B cell (primary cell): ENCODE data around the gene SFXN5. TPM values are rescaled to one million over a fixed set of nuclear protein-coding genes. Genes with fewer than 3 reads are reported as not detected.

Experiments
- ATAC-seq: fragments of 200-7000 bp; cut with Tn5 transposase; one replicate; pipeline ENCODE4 v1.10.0; 2021; ENCODE audit warnings: low read depth, mild to moderate bottlenecking, moderate number of reproducible peaks, moderate library complexity
- CTCF ChIA-PET: fragments of 350-600 bp; sonication (Branson Sonifier 250); formaldehyde crosslinking; loops from one replicate; lab custom pipeline; 2021; ENCODE audit warnings: antibody characterized with exemption, inconsistent platforms; lab: Charles Lee
- POLR2A ChIA-PET: fragments of 350-600 bp; sonication (Branson Sonifier 250); formaldehyde crosslinking; loops from one replicate; lab custom pipeline; 2021; ENCODE audit warnings: antibody characterized with exemption; lab: Charles Lee
- DNase-seq: peaks from one replicate; pipeline ENCODE4 v3.0.0; 2013
- H2AFZ ChIP-seq: 2 replicates; pipeline ENCODE4 v1.6.1; 2012; ENCODE audit warnings: mild to moderate bottlenecking, low read depth, low read length; ENCODE audit not compliant: insufficient read depth, poor library complexity, severe bottlenecking
- H3K27ac ChIP-seq, 2 donors: 1 replicate in 1 of 2; 2 replicates in 1 of 2; pipeline ENCODE4 v1.5.1; 2012 to 2013; ENCODE audit warnings: low read length in 2 of 2, mild to moderate bottlenecking in 2 of 2, moderate library complexity in 1 of 2
- H3K27me3 ChIP-seq, 4 experiments: fragments of 200-600 bp in 1 of 4; sonication (generic) in 1 of 4; replicated peaks in 1 of 4; 1 replicate in 2 of 4; 2 replicates in 2 of 4; pipeline versions ENCODE4 v1.6.1 to v1.7.0; 2013 to 2016; ENCODE audit warnings: low read length in 3 of 4, mild to moderate bottlenecking in 2 of 4, mixed read lengths in 1 of 4, moderate library complexity in 1 of 4; ENCODE audit not compliant: insufficient read depth in 4 of 4, control insufficient read depth in 3 of 4; ENCODE audit errors: control extremely low read depth in 1 of 4
- H3K36me3 ChIP-seq, 2 experiments: replicated peaks in 1 of 2; 1 replicate in 1 of 2; 2 replicates in 1 of 2; pipeline versions ENCODE4 v1.6.1 to v1.7.1; 2013; ENCODE audit warnings: low read length in 1 of 2; ENCODE audit not compliant: insufficient read depth in 2 of 2, control insufficient read depth in 1 of 2; ENCODE audit errors: control extremely low read depth in 1 of 2, extremely low read depth in 1 of 2
- H3K4me1 ChIP-seq, 2 donors: fragments of 200-600 bp in 1 of 2; sonication (generic) in 1 of 2; 1 replicate in 1 of 2; 2 replicates in 1 of 2; pipeline versions ENCODE4 v1.5.1 to v1.6.1; 2013 to 2017; ENCODE audit warnings: low read length in 2 of 2; ENCODE audit not compliant: control insufficient read depth in 2 of 2, insufficient read depth in 2 of 2
- H3K4me2 ChIP-seq: replicated peaks from 2 replicates; pipeline ENCODE3; 2012; ENCODE audit warnings: mild to moderate bottlenecking, low read depth, low read length; ENCODE audit not compliant: poor library complexity, severe bottlenecking
- H3K4me3 ChIP-seq, 5 experiments: fragments of 200-600 bp in 1 of 5; sonication (generic) in 1 of 5; 1 replicate in 3 of 5; 2 replicates in 2 of 5; pipeline versions ENCODE4 v1.5.1 to v1.7.0; 2011 to 2016; ENCODE audit warnings: low read length in 4 of 5, mild to moderate bottlenecking in 4 of 5, low read depth in 2 of 5, control low read depth in 1 of 5, moderate library complexity in 1 of 5; ENCODE audit not compliant: insufficient read depth in 1 of 5; ENCODE audit errors: control extremely low read depth in 1 of 5, extremely low read depth in 1 of 5
- H3K79me2 ChIP-seq: fragments of 200-600 bp; sonication (generic); one replicate; pipeline ENCODE4 v1.6.0; 2016; ENCODE audit warnings: low read length; ENCODE audit not compliant: control insufficient read depth, insufficient read depth
- H3K9ac ChIP-seq: fragments of 200-600 bp; sonication (generic); 2 replicates; pipeline ENCODE4 v1.6.1; 2017; ENCODE audit warnings: mild to moderate bottlenecking, low read length, moderate library complexity
- H3K9me3 ChIP-seq, 3 donors: one replicate each; pipeline versions ENCODE4 v1.6.1 to v1.7.1; 2013; ENCODE audit warnings: low read length in 2 of 3; ENCODE audit not compliant: control insufficient read depth in 2 of 3, insufficient read depth in 1 of 3; ENCODE audit errors: control extremely low read depth in 1 of 3
- H4K20me1 ChIP-seq: 2 replicates; pipeline ENCODE4 v1.6.0; 2012; ENCODE audit warnings: mild to moderate bottlenecking, low read length; ENCODE audit not compliant: insufficient read depth, control insufficient read depth, poor library complexity, severe bottlenecking
- H3K27ac Mint-ChIP-seq: one replicate; pipeline ENCODE4 v1.8.0; 2021; ENCODE audit warnings: mixed read lengths
- H3K27me3 Mint-ChIP-seq: one replicate; pipeline ENCODE4 v1.8.0; 2021; ENCODE audit warnings: mixed read lengths
- H3K4me1 Mint-ChIP-seq: one replicate; pipeline ENCODE4 v1.8.0; 2021; ENCODE audit warnings: mixed read lengths
- H3K4me3 Mint-ChIP-seq: one replicate; pipeline ENCODE4 v1.8.0; 2021; ENCODE audit warnings: mixed read lengths
- H3K9me3 Mint-ChIP-seq: one replicate; pipeline ENCODE4 v1.8.0; 2022; ENCODE audit warnings: mixed read lengths; ENCODE audit not compliant: insufficient read depth
- EZH2 ChIP-seq: IDR thresholded peaks from 2 replicates; pipeline ENCODE4 v1.6.1; 2012; ENCODE audit warnings: borderline replicate concordance, low read depth, mild to moderate bottlenecking, moderate library complexity, low read length; ENCODE audit not compliant: insufficient read depth, poor library complexity, severe bottlenecking
- WGBS: methylation state at CpG from one replicate; pipeline ENCODE4 v1.1.5; 2013; ENCODE audit warnings: missing lambda C conversion rate; ENCODE audit not compliant: insufficient coverage; 5-methylcytosine and 5-hydroxymethylcytosine counted together
- intact Hi-C: fragments of 100-400 bp; cut with micrococcal nuclease; formaldehyde crosslinking; loops from one replicate; pipeline ENCODE4 v1.10.0; 2022
- polyA plus RNA-seq: library from polyadenylated mRNA; depleted of rRNA; stranded (reverse); fragments of >200 nt; gene quantifications from 2 replicates; pipeline ENCODE4 v1.2.3, GENCODE V29; 2012
- total RNA-seq, 2 donors: library from RNA; stranded (reverse); fragments of 120-200 nt in 1 of 2; gene quantifications; 1 replicate in 1 of 2; 2 replicates in 1 of 2; pipeline versions ENCODE4 v1.2.3 to v1.2.4, GENCODE V29; 2013 to 2022
- TF ChIP-seq, protein P1 (sequence below): fragments of 200-600 bp; IDR thresholded peaks from one replicate; pipeline ENCODE4 v1.8.0; 2022; ENCODE audit warnings: antibody characterized with exemption, mild to moderate bottlenecking

The SFXN5 gene
- total and polyA plus RNA-seq, 2 donors (not counting 1 experiment from before 2014, with no cell fraction given) = 8.0 to 16.9 TPM

DNA sequence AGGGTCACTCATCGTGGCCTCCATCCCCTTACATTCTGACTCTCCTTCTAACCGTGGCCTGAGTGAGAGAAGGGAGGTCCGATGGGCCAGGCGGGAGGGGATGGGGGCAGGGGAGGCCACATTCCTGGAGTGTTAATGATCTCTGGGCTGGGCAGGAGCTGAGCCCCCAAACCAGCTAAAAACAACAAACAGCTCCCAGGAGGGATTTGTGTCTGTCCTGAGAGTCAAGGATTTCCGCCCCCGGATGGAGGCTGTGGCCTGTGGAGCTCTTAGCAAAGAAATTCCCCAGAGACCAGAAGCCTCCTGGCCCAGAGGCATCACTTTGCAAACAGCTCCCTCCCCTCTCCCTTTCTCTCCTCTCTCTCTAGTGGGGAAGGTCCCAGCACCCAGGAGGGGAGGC, 130.7 kb downstream of the SFXN5 start:
- Histone ChIP-seq H3K79me2 (no peaks in the 10 kb centered on the region), H3K4me3 (no peak overlapping the region), H4K20me1 (no peaks in the 10 kb centered on the region), H2AFZ (no peak overlapping the region), H3K4me1 (no peaks in the 10 kb centered on the region), H3K27me3 (no peaks in the 10 kb centered on the region), H3K4me2 (no peak overlapping the region), H3K27ac (no peak overlapping the region), H3K9ac (no peak overlapping the region), H3K36me3 (no peaks in the 10 kb centered on the region), H3K9me3 (no peaks in the 10 kb centered on the region)
- intact Hi-C loops = no loop called here
- Mint-ChIP-seq H3K4me1 (no peaks in the 10 kb centered on the region), H3K9me3 (no peaks in the 10 kb centered on the region), H3K27ac (no peak overlapping the region), H3K4me3 (no peak overlapping the region), H3K27me3 (peaks cover 4% of the 10 kb centered on the region)
- ATAC-seq (no peak), DNase-seq (no peak)
- POLR2A ChIA-PET = no interaction called here
- TF ChIP-seq EZH2 = no peak
- TF ChIP-seq, protein P1, sequence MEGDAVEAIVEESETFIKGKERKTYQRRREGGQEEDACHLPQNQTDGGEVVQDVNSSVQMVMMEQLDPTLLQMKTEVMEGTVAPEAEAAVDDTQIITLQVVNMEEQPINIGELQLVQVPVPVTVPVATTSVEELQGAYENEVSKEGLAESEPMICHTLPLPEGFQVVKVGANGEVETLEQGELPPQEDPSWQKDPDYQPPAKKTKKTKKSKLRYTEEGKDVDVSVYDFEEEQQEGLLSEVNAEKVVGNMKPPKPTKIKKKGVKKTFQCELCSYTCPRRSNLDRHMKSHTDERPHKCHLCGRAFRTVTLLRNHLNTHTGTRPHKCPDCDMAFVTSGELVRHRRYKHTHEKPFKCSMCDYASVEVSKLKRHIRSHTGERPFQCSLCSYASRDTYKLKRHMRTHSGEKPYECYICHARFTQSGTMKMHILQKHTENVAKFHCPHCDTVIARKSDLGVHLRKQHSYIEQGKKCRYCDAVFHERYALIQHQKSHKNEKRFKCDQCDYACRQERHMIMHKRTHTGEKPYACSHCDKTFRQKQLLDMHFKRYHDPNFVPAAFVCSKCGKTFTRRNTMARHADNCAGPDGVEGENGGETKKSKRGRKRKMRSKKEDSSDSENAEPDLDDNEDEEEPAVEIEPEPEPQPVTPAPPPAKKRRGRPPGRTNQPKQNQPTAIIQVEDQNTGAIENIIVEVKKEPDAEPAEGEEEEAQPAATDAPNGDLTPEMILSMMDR = no peak
- CTCF ChIA-PET = no interaction called here
- WGBS = 88% methylated on average over 3 of the region's 6 CpGs

DNA sequence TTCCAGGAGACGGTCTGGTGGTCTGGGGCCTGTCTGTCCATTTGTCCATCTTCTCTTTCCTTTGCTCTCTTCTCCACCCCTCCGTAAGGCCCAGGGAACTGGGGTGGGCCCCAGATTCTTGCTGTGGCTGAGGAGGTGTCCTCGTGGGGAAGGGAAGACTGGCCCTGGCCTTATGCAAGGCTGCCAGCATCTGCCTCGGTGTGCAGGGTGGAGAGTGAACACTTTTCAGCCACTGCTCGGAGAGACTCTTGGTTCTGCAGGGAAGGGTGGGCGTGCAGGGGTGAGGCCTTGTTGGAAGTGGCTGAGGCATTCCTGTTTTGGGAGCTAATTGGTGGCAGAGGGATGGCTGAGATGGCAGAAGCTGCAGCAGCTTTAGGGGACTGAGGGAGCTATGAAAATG, 131.2 kb downstream of the SFXN5 start:
- no peak overlapping the region for H3K4me2 ChIP-seq

More for the DNA sequence above, 131.2 kb downstream of the SFXN5 start:
- no peaks in the 10 kb centered on the region for H3K4me1 ChIP-seq
- ATAC-seq (no peak), DNase-seq (no peak)
- H3K4me3 ChIP-seq = no peak overlapping the region
- Mint-ChIP-seq H3K9me3 (no peaks in the 10 kb centered on the region), H3K4me3 (no peak overlapping the region), H3K4me1 (no peaks in the 10 kb centered on the region), H3K27me3 (peaks cover 6% of the 10 kb centered on the region), H3K27ac (no peak overlapping the region)
- 94% methylated on average over 4 of the region's 6 CpGs for WGBS
- POLR2A ChIA-PET = no interaction called here
- no peaks in the 10 kb centered on the region for H3K36me3 ChIP-seq
- no peaks in the 10 kb centered on the region for H3K27me3 ChIP-seq
- H3K27ac ChIP-seq = no peak overlapping the region
- H4K20me1 ChIP-seq = no peaks in the 10 kb centered on the region
- H3K79me2 ChIP-seq = no peaks in the 10 kb centered on the region
- no peak for TF ChIP-seq EZH2
- TF ChIP-seq, protein P1 = no peak
- H3K9ac ChIP-seq = no peak overlapping the region
- intact Hi-C loops = no loop called here
- H3K9me3 ChIP-seq = no peaks in the 10 kb centered on the region
- no peak overlapping the region for H2AFZ ChIP-seq
- CTCF ChIA-PET = no interaction called here
